AG09309 (cell line): Measurements from ENCODE around the gene ARHGDIG.

Experiments used
- DNase-seq: peaks from one replicate; pipeline ENCODE4 v3.0.0-alpha.2; 2010; ENCODE audit warnings: low read depth
- H3K4me3 ChIP-seq: 2 replicates; pipeline ENCODE4 v1.5.1; 2011; ENCODE audit warnings: mild to moderate bottlenecking, low read depth, low read length, moderate library complexity; ENCODE audit not compliant: control insufficient read depth
- TF ChIP-seq, protein P1 (sequence below): IDR thresholded peaks from 2 replicates; pipeline ENCODE4 v1.5.1; 2011; ENCODE audit warnings: mild to moderate bottlenecking, low read depth, low read length, inconsistent platforms; ENCODE audit not compliant: insufficient read depth, control insufficient read depth; ENCODE audit errors: missing control alignments

ARHGDIG gene

DNA sequence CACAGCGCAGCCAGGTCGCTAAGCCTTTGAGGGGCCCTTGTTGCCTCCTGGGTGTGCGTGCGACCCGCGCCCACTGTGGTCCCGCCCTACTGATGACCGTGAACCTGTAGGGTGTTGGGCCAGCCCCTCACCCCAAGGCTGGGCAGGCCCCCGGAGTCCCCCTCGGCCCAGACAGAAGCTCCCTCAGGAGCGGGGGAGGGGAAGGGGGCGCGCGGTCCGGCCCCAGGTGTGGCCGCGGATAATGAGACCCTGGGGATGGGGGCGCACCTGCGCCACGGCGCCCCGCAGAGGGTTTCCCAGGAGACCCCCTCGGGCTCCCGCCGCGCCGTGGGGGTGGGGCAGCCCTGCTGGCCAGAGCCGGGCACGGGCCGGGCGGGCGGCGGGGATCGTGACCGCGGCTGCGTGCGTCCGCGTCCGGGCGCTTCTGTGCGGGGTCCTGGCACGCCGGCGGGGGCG lies 358 bp upstream of the ARHGDIG start:
- DNase-seq: no peak
- TF ChIP-seq, protein P1, sequence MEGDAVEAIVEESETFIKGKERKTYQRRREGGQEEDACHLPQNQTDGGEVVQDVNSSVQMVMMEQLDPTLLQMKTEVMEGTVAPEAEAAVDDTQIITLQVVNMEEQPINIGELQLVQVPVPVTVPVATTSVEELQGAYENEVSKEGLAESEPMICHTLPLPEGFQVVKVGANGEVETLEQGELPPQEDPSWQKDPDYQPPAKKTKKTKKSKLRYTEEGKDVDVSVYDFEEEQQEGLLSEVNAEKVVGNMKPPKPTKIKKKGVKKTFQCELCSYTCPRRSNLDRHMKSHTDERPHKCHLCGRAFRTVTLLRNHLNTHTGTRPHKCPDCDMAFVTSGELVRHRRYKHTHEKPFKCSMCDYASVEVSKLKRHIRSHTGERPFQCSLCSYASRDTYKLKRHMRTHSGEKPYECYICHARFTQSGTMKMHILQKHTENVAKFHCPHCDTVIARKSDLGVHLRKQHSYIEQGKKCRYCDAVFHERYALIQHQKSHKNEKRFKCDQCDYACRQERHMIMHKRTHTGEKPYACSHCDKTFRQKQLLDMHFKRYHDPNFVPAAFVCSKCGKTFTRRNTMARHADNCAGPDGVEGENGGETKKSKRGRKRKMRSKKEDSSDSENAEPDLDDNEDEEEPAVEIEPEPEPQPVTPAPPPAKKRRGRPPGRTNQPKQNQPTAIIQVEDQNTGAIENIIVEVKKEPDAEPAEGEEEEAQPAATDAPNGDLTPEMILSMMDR: no peak
- no peak overlapping the region for H3K4me3 ChIP-seq

DNA sequence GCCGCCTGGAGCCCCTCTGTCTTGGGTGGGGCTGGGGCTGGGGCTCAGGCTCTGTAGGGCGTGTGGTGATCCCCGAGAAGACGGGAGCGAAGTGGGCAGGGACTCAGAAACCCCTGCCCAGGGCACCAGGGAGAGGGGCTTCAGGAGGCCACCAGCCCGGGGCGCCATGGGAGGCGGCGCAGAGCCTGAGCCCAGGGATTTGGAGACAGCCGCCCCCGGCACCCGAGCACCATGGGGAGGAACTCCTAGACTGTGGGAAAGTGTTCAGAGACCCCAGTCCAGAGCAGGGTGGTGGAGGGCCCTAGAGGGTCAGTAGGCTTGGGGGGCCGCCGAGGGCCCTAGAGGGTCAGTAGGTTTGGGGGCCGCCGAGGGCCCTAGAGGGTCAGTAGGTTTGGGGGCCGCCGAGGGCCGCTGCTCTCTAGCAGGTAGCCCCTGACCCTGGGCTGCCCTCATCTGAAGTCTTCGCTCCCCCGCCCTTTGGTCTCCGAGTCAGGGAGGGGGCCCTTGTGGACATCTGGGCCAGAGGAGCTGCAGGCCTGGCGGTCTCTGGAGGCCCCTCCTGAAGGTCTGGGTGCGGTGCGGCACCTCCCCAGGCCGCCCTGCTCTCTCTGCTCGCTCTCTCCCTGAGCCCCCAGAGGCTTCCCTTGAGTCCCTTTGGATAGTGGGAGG lies 734 bp downstream of the ARHGDIG start:
- H3K4me3 ChIP-seq: no peak overlapping the region; the same call in 1 of the 2 replicates
- no peak for DNase-seq
- TF ChIP-seq, protein P1: no peak

DNA sequence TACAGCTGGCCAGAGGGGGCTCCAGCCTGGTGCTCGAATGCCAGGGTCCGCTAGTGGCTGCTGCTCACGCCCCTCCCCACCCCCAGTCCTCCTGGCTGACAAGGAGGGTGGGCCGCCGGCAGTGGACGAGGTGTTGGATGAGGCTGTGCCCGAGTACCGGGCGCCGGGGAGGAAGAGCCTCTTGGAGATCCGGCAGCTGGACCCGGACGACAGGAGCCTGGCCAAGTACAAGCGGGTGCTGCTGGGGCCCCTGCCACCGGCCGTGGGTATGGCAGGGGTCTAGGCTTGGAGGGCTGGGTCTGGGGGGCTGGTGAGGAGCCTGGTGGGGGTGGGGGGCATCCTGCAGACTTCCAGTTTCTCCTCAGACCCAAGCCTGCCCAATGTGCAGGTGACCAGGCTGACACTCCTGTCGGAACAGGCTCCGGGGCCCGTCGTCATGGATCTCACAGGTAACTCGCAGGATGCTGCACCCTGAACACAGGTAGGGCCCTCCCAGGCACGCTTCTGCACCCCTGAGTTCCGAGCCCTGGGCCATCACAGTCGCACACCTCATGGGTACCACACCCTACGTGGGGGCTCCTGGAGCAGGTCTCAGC lies 1.4 kb downstream of the ARHGDIG start:
- TF ChIP-seq, protein P1: no peak
- no peak for DNase-seq
- H3K4me3 ChIP-seq: no peak overlapping the region

DNA sequence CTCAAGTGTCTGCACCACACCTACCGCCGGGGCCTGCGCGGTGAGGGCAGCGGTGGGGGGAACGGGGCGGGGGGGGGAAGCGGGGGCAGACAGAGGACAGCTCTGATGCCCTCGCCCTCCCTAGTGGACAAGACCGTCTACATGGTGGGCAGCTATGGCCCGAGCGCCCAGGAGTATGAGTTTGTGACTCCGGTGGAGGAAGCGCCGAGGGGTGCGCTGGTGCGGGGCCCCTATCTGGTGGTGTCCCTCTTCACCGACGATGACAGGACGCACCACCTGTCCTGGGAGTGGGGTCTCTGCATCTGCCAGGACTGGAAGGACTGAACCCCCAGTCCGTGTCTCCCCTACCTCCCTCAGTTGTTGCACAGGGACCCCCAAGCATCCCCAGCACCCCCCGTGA lies 2.1 kb downstream of the ARHGDIG start:
- no peak for DNase-seq
- no peak overlapping the region for H3K4me3 ChIP-seq
- TF ChIP-seq, protein P1: no peak

DNA sequence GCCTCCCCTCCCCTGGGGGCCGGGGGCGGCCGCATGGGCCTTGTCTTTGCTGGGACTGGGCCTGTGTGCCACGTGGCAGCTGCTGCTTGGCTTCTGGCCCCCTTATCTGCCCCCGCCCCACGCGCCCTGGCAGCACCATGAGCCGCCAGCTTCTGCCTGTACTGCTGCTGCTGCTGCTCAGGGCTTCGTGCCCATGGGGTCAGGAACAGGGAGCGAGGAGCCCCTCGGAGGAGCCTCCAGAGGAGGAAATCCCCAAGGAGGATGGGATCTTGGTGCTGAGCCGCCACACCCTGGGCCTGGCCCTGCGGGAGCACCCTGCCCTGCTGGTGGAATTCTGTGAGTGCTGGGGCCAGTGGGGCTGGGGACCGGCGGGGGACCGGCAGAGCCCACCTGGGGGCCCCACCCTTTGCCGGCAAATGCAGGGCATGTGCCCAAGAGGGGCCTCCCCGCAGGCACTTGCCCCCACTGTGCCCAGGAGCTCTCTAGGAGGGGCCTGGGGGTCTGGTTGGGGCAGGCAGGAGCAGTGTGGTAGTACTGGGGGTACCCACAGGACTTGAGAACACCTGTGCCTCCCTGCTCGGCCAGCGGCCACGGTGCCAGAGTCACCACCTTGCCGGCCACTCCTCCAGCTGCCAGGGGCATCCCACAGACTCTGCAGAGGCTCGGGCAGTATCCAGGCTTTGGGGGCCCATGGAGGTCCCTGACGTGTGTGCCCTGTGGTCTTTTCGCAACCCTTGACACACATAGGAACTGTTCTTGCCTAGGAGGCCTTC lies 2.8 kb downstream of the ARHGDIG start, which contains the start of gene PDIA2:
Gene PDIA2, plus strand, starts transcription at position 132 of the 773 bp plus-strand sequence. Its CDS starts 6 bp downstream, at position 138.
- no peak within 1 kb of the TSS for H3K4me3 ChIP-seq
- DNase-seq: no peak
- TF ChIP-seq, protein P1: no peak

DNA sequence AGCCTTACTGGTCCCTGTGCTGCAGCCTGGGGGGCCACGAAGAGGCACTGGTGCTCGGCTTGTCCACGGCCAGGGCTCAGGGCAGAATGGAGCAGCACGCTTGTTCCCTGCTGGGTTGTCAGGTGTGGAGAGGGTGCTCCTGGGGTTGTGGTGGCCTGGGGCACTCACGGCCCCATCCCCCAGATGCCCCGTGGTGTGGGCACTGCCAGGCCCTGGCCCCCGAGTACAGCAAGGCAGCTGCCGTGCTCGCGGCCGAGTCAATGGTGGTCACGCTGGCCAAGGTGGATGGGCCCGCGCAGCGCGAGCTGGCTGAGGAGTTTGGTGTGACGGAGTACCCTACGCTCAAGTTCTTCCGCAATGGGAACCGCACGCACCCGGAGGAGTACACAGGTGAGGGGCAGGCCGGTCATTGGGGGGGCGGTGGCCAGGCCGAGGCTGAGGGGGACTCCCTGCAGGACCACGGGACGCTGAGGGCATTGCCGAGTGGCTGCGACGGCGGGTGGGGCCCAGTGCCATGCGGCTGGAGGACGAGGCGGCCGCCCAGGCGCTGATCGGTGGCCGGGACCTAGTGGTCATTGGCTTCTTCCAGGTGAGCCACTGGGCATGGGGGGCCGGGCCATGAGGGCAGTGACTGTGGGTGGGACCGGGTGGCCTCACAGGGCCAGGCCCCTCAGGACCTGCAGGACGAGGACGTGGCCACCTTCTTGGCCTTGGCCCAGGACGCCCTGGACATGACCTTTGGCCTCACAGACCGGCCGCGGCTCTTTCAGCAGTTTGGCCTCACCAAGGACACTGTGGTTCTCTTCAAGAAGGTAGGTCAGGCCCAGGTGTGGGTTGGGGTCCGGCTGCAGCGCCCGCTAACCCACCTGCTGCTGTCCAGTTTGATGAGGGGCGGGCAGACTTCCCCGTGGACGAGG lies 4.1 kb downstream of the ARHGDIG start:
- TF ChIP-seq, protein P1: no peak
- H3K4me3 ChIP-seq: no peak overlapping the region
- DNase-seq: no peak
